AG04450 (cell line): ENCODE measurements around the gene GPR156. TPM values are rescaled to one million over a fixed set of nuclear protein-coding genes. Genes with fewer than 3 reads are reported as not detected.

ENCODE experiments used
- CTCF ChIA-PET: fragments of 300-600, 350-600 bp; formaldehyde crosslinking; extraction: SDS; loops from one replicate; lab custom pipeline; 2022; ENCODE audit warnings: antibody characterized with exemption, inconsistent platforms; lab: Charles Lee
- POLR2A ChIA-PET: fragments of 350-600 bp; formaldehyde crosslinking; extraction: SDS; loops from one replicate; lab custom pipeline; 2021; ENCODE audit warnings: antibody characterized with exemption, inconsistent platforms; lab: Yijun Ruan, JAX
- DNase-seq: peaks from one replicate; pipeline ENCODE4 v3.0.0-alpha.2; 2011; ENCODE audit warnings: low read depth, low spot score
- H3K27ac ChIP-seq: one replicate; pipeline ENCODE4 v1.5.1; 2012; ENCODE audit warnings: low read depth, low read length, control low read depth
- H3K27me3 ChIP-seq: one replicate; pipeline ENCODE4 v1.6.0; 2012; ENCODE audit warnings: low read length; ENCODE audit not compliant: control insufficient read depth, insufficient read depth
- H3K4me3 ChIP-seq: 2 replicates; pipeline ENCODE4 v1.5.1; 2011; ENCODE audit warnings: mild to moderate bottlenecking, low read depth, low read length, control low read depth
- H3K9me3 ChIP-seq: 2 replicates; pipeline ENCODE4 v1.5.1; 2012; ENCODE audit warnings: low read length; ENCODE audit not compliant: control insufficient read depth, insufficient read depth
- polyA plus RNA-seq: library from polyadenylated mRNA; depleted of rRNA; stranded (reverse); fragments of >200 nt; gene quantifications from 2 replicates; pipeline ENCODE4 v1.2.3, GENCODE V29; 2011
- TF ChIP-seq, protein P1 (sequence below): IDR thresholded peaks from 2 replicates; pipeline ENCODE4 v1.5.1; 2011; ENCODE audit warnings: low read depth, low read length, control low read depth, inconsistent platforms

The GPR156 gene
- polyA plus RNA-seq, 1 experiment, result 0.22 TPM

DNA sequence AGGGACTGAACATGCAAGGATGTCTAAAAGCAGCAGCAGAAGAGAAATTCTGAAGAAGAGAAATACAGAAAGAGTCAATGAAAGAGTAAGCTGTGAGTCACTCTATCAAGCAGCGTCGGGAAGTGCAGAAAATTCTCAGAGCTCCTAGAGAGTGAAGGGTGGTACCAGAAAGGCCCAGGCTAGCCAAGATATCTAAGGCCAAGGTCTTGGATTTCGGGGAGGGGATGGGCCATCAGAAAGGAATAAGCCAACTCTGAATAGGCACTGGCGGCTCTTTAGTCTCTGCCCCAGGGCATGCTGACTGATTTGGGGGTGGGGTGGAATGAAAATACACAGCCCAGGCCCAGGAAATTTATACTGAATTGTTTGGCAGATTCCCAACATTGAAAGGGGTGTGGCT, 70.8 kb downstream of the GPR156 start:
- TF ChIP-seq, protein P1, sequence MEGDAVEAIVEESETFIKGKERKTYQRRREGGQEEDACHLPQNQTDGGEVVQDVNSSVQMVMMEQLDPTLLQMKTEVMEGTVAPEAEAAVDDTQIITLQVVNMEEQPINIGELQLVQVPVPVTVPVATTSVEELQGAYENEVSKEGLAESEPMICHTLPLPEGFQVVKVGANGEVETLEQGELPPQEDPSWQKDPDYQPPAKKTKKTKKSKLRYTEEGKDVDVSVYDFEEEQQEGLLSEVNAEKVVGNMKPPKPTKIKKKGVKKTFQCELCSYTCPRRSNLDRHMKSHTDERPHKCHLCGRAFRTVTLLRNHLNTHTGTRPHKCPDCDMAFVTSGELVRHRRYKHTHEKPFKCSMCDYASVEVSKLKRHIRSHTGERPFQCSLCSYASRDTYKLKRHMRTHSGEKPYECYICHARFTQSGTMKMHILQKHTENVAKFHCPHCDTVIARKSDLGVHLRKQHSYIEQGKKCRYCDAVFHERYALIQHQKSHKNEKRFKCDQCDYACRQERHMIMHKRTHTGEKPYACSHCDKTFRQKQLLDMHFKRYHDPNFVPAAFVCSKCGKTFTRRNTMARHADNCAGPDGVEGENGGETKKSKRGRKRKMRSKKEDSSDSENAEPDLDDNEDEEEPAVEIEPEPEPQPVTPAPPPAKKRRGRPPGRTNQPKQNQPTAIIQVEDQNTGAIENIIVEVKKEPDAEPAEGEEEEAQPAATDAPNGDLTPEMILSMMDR, result no peak
- H3K27me3 ChIP-seq, result peaks cover 3% of the 10 kb centered on the region
- H3K27ac ChIP-seq, result no peak overlapping the region
- DNase-seq, result no peak
- no peak overlapping the region for H3K4me3 ChIP-seq
- POLR2A ChIA-PET, result interaction anchor here (1.0 kb wide), 1 partner anchor 118 kb away, joined by 3 read pairs; no protein-coding TSS in a partner anchor
- CTCF ChIA-PET, result no interaction called here
- H3K9me3 ChIP-seq, result no peaks in the 10 kb centered on the region

DNA sequence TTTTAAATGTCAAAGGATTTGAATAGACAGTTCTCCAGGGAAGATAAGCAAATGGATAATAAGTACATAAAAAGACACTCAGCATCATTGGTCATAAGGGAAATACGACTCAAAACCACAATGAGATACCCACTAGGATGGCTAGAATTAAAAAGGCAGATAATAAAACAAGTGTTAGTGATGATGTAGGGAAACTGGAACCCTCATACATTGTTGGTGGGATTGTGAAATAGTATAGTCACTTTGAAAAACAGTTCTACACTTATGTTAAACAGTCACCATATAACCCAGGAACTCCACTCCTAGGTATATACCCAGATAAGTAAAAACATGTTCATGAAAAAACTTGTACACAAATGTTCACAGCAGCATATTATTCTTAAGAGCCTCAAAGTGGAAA, 72.5 kb downstream of the GPR156 start:
- ChIA-PET POLR2A (no interaction called here), CTCF (no interaction called here)
- no peak for DNase-seq
- Histone ChIP-seq H3K27me3 (peaks cover 3% of the 10 kb centered on the region), H3K9me3 (no peaks in the 10 kb centered on the region), H3K4me3 (no peak overlapping the region), H3K27ac (no peak overlapping the region)
- TF ChIP-seq, protein P1, result no peak

DNA sequence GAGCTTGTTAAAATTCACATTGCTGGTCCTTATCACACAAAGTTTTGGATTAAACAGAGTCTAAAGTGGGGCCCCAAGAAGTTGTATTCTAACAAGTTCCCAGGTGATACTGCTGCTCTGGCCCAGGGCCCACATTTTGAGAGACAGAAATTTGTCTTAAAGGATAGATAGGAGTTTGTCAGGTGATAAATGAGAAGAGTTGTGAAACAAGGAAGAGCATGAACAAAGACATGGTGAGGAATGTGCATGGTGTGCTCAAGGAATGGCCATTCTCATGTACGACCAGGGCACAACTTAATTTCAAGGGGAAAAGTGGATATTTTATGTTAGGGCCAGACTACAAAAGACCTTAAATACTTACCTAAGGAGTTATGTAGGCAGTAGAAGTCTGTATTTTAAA, 75.6 kb downstream of the GPR156 start:
- no peak overlapping the region for H3K27ac ChIP-seq
- H3K4me3 ChIP-seq, result no peak overlapping the region
- no peaks in the 10 kb centered on the region for H3K9me3 ChIP-seq
- ChIA-PET POLR2A (no interaction called here), CTCF (no interaction called here)
- H3K27me3 ChIP-seq, result peaks cover 3% of the 10 kb centered on the region
- no peak for DNase-seq
- TF ChIP-seq, protein P1, result no peak

DNA sequence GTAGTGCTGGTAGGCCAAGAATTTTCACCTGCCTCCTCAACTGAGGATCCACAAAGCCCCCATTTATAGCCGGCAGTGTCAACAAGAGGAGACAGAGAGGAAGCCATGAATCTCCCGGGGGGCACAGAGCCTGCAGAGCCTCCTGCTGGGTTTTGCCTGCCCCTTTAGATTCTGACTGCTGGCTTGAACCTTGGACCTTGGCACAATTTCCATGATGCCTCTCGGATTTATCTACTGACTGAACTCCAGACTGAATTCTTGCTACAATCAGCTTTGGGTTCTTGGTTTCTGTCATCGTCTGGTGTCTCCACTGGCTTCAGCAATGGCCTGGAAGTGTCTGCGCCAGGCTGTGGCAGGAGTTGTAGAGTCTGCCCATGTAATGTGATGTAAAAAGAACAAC, 80.7 kb downstream of the GPR156 start:
- POLR2A ChIA-PET, result no interaction called here
- TF ChIP-seq, protein P1, result no peak
- CTCF ChIA-PET, result no interaction called here
- H3K4me3 ChIP-seq, result no peak overlapping the region
- no peaks in the 10 kb centered on the region for H3K27me3 ChIP-seq
- no peak for DNase-seq
- H3K27ac ChIP-seq, result no peak overlapping the region
- H3K9me3 ChIP-seq, result no peaks in the 10 kb centered on the region

DNA sequence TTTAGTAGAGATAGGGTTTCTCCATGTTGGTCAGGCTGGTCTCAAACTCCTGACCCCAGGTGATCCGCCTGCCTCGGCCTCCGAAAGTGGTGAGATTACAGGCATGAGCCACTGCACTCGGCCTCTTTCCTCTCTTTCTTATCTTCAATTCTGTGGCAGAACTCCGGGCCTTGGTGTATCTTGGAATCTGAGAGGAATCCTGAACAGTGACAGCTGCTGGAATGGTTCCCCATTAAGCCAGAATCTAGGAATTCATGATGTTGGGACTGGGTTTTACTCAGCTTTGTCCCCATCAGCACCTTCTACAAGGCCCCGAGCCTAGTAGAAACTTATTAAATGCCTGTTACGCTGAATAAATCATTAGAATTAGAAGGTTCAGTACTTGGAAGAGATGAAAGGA, 81.4 kb downstream of the GPR156 start:
- Histone ChIP-seq H3K27ac (no peak overlapping the region), H3K27me3 (no peaks in the 10 kb centered on the region), H3K4me3 (no peak overlapping the region), H3K9me3 (no peaks in the 10 kb centered on the region)
- TF ChIP-seq, protein P1, result no peak
- no peak for DNase-seq
- POLR2A ChIA-PET, result no interaction called here
- CTCF ChIA-PET, result interaction anchor here (1.0 kb wide), 1 partner anchor 26 kb away, joined by 3 read pairs; no protein-coding TSS in a partner anchor
